ENCODE data around the gene PYGM. TPM values are rescaled to one million over a fixed set of nuclear protein-coding genes. Genes with fewer than 3 reads are reported as not detected.

Gene PYGM
- total and polyA plus RNA-seq, 2 donors (not counting 3 experiments of a cell fraction or from before 2014, with no cell fraction given): 0.10 to 0.62 TPM

- Histone ChIP-seq H3K9me3 (replicated peaks; ENCODE audit: control insufficient read depth, insufficient read depth, low read length) (no peaks in the 10 kb centered on the region), H3K27ac (ENCODE audit: insufficient read depth, low read depth, low read length) (no peak overlapping the region), H3K9ac (replicated peaks; ENCODE audit: extremely low read depth, insufficient read depth, low read length) (no peak overlapping the region), H3K4me2 (ENCODE audit: insufficient read depth, low read length) (no peak overlapping the region), H3K79me2 (ENCODE audit: control insufficient read depth, insufficient read depth, low read length) (no peaks in the 10 kb centered on the region), H3K4me1 (ENCODE audit: control insufficient read depth, extremely low read depth, insufficient read depth, low read length) (no peaks in the 10 kb centered on the region), H3K9me1 (replicated peaks; ENCODE audit: control insufficient read depth, extremely low read depth, insufficient read depth, low read length) (no peaks in the 10 kb centered on the region), H4K20me1 (replicated peaks; ENCODE audit: control insufficient read depth, extremely low read depth, insufficient read depth, low read length) (no peaks in the 10 kb centered on the region), H3K27me3 (ENCODE audit: control insufficient read depth in 2 of 2, insufficient read depth in 2 of 2, low read length in 2 of 2) (no peaks in the 10 kb centered on the region), H2AFZ (ENCODE audit: low read depth, low read length) (no peak overlapping the region), H3K36me3 (ENCODE audit: control insufficient read depth in 2 of 2, extremely low read depth in 1 of 2, insufficient read depth in 2 of 2, low read length in 2 of 2) (no peaks in the 10 kb centered on the region), H3K4me3 (replicated peaks in 1 of 3; ENCODE audit: insufficient read depth in 1 of 3, low read depth in 1 of 3, low read length in 3 of 3) (no peak overlapping the region)
- DNase-seq (ENCODE audit: low read depth, low spot score): no peak
- TF ChIP-seq, protein P1, sequence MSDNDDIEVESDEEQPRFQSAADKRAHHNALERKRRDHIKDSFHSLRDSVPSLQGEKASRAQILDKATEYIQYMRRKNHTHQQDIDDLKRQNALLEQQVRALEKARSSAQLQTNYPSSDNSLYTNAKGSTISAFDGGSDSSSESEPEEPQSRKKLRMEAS (IDR thresholded peaks at IDR 0.05; ENCODE audit: insufficient read depth, insufficient read length): no peak
- no peak for TF ChIP-seq FOS (IDR thresholded peaks at IDR 0.05; ENCODE audit: borderline replicate concordance, insufficient read depth, low read length)
- no peak for TF ChIP-seq JUN (IDR thresholded peaks at IDR 0.05; ENCODE audit: borderline replicate concordance, insufficient read depth, insufficient read length, low read depth)
- no peak for TF ChIP-seq EZH2 (IDR thresholded peaks at IDR 0.05; ENCODE audit: borderline replicate concordance, low read depth, low read length, severe bottlenecking)
- TF ChIP-seq GATA2 (IDR thresholded peaks at IDR 0.05; ENCODE audit: insufficient read depth, insufficient read length, low read depth, low read length): no peak
- TF ChIP-seq, protein P2, sequence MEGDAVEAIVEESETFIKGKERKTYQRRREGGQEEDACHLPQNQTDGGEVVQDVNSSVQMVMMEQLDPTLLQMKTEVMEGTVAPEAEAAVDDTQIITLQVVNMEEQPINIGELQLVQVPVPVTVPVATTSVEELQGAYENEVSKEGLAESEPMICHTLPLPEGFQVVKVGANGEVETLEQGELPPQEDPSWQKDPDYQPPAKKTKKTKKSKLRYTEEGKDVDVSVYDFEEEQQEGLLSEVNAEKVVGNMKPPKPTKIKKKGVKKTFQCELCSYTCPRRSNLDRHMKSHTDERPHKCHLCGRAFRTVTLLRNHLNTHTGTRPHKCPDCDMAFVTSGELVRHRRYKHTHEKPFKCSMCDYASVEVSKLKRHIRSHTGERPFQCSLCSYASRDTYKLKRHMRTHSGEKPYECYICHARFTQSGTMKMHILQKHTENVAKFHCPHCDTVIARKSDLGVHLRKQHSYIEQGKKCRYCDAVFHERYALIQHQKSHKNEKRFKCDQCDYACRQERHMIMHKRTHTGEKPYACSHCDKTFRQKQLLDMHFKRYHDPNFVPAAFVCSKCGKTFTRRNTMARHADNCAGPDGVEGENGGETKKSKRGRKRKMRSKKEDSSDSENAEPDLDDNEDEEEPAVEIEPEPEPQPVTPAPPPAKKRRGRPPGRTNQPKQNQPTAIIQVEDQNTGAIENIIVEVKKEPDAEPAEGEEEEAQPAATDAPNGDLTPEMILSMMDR (IDR thresholded peaks at IDR 0.05; ENCODE audit: extremely low read depth in 1 of 2, insufficient read depth in 1 of 2, low read depth in 1 of 2, low read length in 2 of 2): no peak
- TF ChIP-seq POLR2A (IDR thresholded peaks at IDR 0.05; ENCODE audit: low read depth, low read length): no peak
- no peak for TF ChIP-seq MYC (IDR thresholded peaks at IDR 0.05; ENCODE audit: low read depth, low read length)
- no peak for TF ChIP-seq POLR2AphosphoS5 (IDR thresholded peaks at IDR 0.05; ENCODE audit: insufficient read depth, low read depth, low read length)
- CTCF ChIA-PET: interaction anchor here (0.7 to 1.6 kb wide), 2 partner anchors 10 to 21 kb away, joined by 4 read pairs; no protein-coding TSS in a partner anchor
- POLR2A ChIA-PET: no interaction called here
- no peak for FAIRE-seq
- dilution Hi-C loops (cut with MboI; ENCODE audit: extremely low pct_ligation_motif_present, low sequenced_read_pairs): no loop called here
- intact Hi-C loops (cut with micrococcal nuclease): no loop called here
- BruUV-seq (replicated peaks): no TSS peak
Observed at GRCh38 chr11:64753019-64753379, 6.8 kb downstream of the PYGM start.

Measured in endothelial cell of umbilical vein (primary cell).